H1 (cell line): ENCODE results near the gene GBP5.

Experiments
- TCF12 ChIP-seq: IDR thresholded peaks from 2 replicates; pipeline ENCODE4 v1.6.1; 2011; ENCODE audit warnings: low read depth, mild to moderate bottlenecking, low read length
- TF ChIP-seq, protein P1 (sequence below), 3 experiments: IDR thresholded peaks; 1 replicate in 2 of 3; 2 replicates in 1 of 3; pipeline versions ENCODE4 v1.5.1 to v1.6.1; 2011; ENCODE audit warnings: low read length in 3 of 3, mild to moderate bottlenecking in 3 of 3, inconsistent platforms in 2 of 3, low read depth in 1 of 3, moderate library complexity in 1 of 3; ENCODE audit not compliant: insufficient read depth in 1 of 3; ENCODE audit errors: control extremely low read depth in 1 of 3

DNA sequence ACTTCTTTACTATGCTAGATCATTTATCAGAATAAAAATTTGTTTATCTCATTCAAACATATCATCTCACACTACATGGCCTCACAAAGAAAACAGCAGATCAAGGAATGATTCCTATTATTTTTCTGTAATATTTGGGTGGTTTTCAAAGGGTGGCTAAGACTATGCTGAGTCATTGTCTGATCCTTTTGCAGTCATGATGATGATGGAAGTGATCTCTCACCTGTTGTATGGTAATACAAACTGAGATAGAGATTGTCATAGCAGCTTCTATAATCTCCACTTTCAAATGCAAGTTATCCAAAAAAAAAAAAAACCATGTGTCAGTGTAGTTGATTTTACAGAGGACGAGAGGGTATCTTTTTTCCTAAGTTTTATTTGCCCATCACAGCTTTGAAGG, 37.2 kb upstream of the GBP5 start:
- TF ChIP-seq, protein P1, sequence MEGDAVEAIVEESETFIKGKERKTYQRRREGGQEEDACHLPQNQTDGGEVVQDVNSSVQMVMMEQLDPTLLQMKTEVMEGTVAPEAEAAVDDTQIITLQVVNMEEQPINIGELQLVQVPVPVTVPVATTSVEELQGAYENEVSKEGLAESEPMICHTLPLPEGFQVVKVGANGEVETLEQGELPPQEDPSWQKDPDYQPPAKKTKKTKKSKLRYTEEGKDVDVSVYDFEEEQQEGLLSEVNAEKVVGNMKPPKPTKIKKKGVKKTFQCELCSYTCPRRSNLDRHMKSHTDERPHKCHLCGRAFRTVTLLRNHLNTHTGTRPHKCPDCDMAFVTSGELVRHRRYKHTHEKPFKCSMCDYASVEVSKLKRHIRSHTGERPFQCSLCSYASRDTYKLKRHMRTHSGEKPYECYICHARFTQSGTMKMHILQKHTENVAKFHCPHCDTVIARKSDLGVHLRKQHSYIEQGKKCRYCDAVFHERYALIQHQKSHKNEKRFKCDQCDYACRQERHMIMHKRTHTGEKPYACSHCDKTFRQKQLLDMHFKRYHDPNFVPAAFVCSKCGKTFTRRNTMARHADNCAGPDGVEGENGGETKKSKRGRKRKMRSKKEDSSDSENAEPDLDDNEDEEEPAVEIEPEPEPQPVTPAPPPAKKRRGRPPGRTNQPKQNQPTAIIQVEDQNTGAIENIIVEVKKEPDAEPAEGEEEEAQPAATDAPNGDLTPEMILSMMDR (IDR thresholded peaks at IDR 0.05; ENCODE audit: control extremely low read depth in 1 of 3, insufficient read depth in 1 of 3, low read depth in 1 of 3, low read length in 3 of 3), result no peak
- TF ChIP-seq TCF12, result no peak
